ENCODE results near the gene PFN3. TPM values are rescaled to one million over a fixed set of nuclear protein-coding genes. Genes with fewer than 3 reads are reported as not detected.
A peak's percentile ranks its signal among the peaks of the same experiment; 100 is the strongest.

The PFN3 gene
- total RNA-seq, 2 experiments from 2014 or later, result not detected

- peaks cover 47% of the 10 kb centered on the region for H3K4me1 ChIP-seq (ENCODE audit: insufficient read depth, low read length, poor library complexity, severe bottlenecking)
- BruUV-seq (replicated peaks), result no TSS peak
- no peak for DNase-seq (ENCODE audit: low spot score)
Measured at GRCh38 chr5:177445917-177446199, 45.4 kb upstream of the PFN3 start.

GRCh38 chr5:177445052-177445916 is 44.8 kb upstream of the PFN3 start:
- peaks cover 47% of the 10 kb centered on the region for H3K4me1 ChIP-seq (ENCODE audit: insufficient read depth, low read length, poor library complexity, severe bottlenecking)
- TSS peak; percentile 52 for BruUV-seq (replicated peaks)
- CTCF ChIA-PET (ENCODE audit: unreplicated experiment), result interaction anchor here (0.6 to 0.9 kb wide), 6 partner anchors 9 to 78 kb away, joined by 3 to 6 read pairs (median 3); no protein-coding TSS in a partner anchor
- H3K4me3 ChIP-seq (ENCODE audit: low read depth, low read length, poor library complexity, severe bottlenecking), result no peak overlapping the region
- no peaks in the 10 kb centered on the region for H3K9me2 ChIP-seq (ENCODE audit: insufficient read depth, low read length)
- peak; percentile 41 for DNase-seq (ENCODE audit: low spot score)
- H3K27ac ChIP-seq (ENCODE audit: low read depth, low read length, poor library complexity, severe bottlenecking), result no peak overlapping the region
- no peaks in the 10 kb centered on the region for H3K79me2 ChIP-seq (ENCODE audit: insufficient read depth, low read depth, low read length)
- no peak overlapping the region for H2AFZ ChIP-seq (ENCODE audit: low read length)
- H4K20me1 ChIP-seq (ENCODE audit: insufficient read depth, low read length), result 0 out of 2 replicates have a peak, but pooled peaks cover 9% of the 10 kb centered on the region
- no peaks in the 10 kb centered on the region for H3K9me3 ChIP-seq (ENCODE audit: low read length)
- H3K36me3 ChIP-seq (ENCODE audit: insufficient read depth, low read length), result peaks cover 28% of the 10 kb centered on the region
- peak overlapping the region; percentile 75; the same call in 1 of the 2 replicates for H3K4me2 ChIP-seq (ENCODE audit: low read length)
- POLR2A ChIA-PET, result interaction anchor here (0.6 to 1.8 kb wide), 10 partner anchors 10 to 145 kb away, joined by 3 to 10 read pairs (median 4); partner anchors contain the start of gene GRK6
- no peak for TF ChIP-seq EZH2phosphoT487 (IDR thresholded peaks at IDR 0.05; ENCODE audit: borderline replicate concordance, low read depth, low read length)
- no peak for TF ChIP-seq CTCF (conservative IDR thresholded peaks at IDR 0.05; ENCODE audit: low read length)
- intact Hi-C loops (cut with micrococcal nuclease; ENCODE audit: unreplicated experiment), result loop anchor here (2.0 kb wide), 1 partner anchor 14 kb away; no protein-coding TSS in a partner anchor

More at GRCh38 chr5:177445917-177446199, 45.4 kb upstream of the PFN3 start:
- Histone ChIP-seq H2AFZ (ENCODE audit: low read length) (no peak overlapping the region; the same call in 1 of the 2 replicates), H3K27ac (ENCODE audit: low read depth, low read length, poor library complexity, severe bottlenecking) (no peak overlapping the region), H3K36me3 (ENCODE audit: insufficient read depth, low read length) (peaks cover 22% of the 10 kb centered on the region), H4K20me1 (ENCODE audit: insufficient read depth, low read length) (0 out of 2 replicates have a peak, but pooled peaks cover 9% of the 10 kb centered on the region), H3K9me3 (ENCODE audit: low read length) (no peaks in the 10 kb centered on the region), H3K79me2 (ENCODE audit: insufficient read depth, low read depth, low read length) (no peaks in the 10 kb centered on the region), H3K4me2 (ENCODE audit: low read length) (peak overlapping the region; percentile 75), H3K9me2 (ENCODE audit: insufficient read depth, low read length) (no peaks in the 10 kb centered on the region), H3K4me3 (ENCODE audit: low read depth, low read length, poor library complexity, severe bottlenecking) (peak overlapping the region; percentile 72)
- ChIA-PET CTCF (ENCODE audit: unreplicated experiment) (interaction anchor here (0.6 to 0.9 kb wide), 4 partner anchors 8 to 55 kb away, joined by 3 read pairs; no protein-coding TSS in a partner anchor), POLR2A (interaction anchor here (0.6 to 1.8 kb wide), 8 partner anchors 12 to 146 kb away, joined by 3 to 10 read pairs (median 4); partner anchors contain the start of gene GRK6)
- intact Hi-C loops (cut with micrococcal nuclease; ENCODE audit: unreplicated experiment), result loop anchor here (1.0 to 2.0 kb wide), 3 partner anchors 15 to 56 kb away; no protein-coding TSS in a partner anchor
- TF ChIP-seq CTCF (conservative IDR thresholded peaks at IDR 0.05; ENCODE audit: low read length), result no peak
- no peak for TF ChIP-seq EZH2phosphoT487 (IDR thresholded peaks at IDR 0.05; ENCODE audit: borderline replicate concordance, low read depth, low read length)
